HT-29 (cell line): Measurements from ENCODE around the gene CCDC152. TPM values are rescaled to one million over a fixed set of nuclear protein-coding genes. Genes with fewer than 3 reads are reported as not detected.
A peak's percentile ranks its signal among the peaks of the same experiment; 100 is the strongest.

Experiments used
- DNase-seq: peaks from one replicate; pipeline ENCODE4 v3.0.0-alpha.2; 2015; ENCODE audit warnings: low spot score
- total RNA-seq: library from RNA; depleted of rRNA; stranded (reverse); fragments of >200 nt; shearing (Covaris generic); gene quantifications from 2 replicates; pipeline ENCODE4 v1.2.3, GENCODE V29; 2014

CCDC152 gene
- total RNA-seq, 1 experiment from 2014 or later = not detected

DNA sequence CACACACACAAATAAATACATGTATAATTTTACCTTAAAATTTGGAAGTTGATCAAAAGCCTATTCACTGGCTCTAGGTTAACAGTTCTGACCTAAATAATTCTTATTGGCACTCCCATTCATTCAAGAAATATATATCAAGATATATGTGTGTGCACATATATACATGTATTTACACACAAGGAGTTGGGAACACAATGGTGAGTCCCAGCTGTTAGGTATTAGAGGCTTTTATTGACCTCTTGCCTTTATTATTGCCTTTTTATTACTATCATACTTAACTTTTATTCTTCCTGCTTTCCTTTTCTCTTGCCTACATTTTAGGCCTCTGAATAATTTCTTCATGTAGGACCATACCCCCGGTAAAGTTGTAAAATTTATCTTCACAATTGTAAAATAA lies 25.0 kb downstream of the CCDC152 start:
- DNase-seq = no peak

DNA sequence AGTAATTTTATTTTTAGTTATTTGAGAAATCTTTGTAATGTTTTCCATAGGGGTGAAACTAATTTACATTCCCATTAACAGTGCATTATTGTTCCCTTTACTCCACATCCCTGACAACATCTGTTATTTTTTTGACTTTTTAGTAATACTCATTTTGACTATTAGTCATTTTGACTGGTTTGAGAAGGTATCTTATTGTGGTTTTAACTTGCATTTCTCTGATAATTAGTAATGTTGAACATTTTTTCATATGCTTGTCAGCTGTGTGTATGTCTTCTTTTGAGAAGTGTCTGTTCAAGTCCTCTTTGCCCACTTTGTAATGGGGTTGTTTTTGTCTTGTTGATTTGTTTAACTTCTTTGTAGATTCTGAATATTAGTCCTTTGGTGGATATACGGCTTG lies 27.5 kb downstream of the CCDC152 start:
- DNase-seq = no peak

DNA sequence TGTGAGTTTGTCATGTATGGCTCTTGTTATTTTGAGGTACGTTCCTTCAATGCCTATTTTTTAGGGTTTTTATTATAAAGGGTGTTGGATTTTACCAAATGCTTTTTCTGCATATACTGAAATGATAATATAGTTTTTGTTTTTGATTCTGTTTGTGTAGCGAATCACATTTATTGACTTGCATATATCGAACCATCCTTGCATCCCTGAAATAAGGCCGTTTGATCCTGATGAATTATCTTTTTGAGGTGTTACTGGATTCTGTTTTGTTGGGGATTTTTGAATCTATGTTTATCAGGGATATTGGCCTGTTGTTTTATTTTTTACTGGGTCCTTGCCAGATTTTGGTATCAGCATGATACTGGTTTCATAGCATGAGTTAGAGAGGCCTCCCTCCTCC lies 29.1 kb downstream of the CCDC152 start:
- no peak for DNase-seq

DNA sequence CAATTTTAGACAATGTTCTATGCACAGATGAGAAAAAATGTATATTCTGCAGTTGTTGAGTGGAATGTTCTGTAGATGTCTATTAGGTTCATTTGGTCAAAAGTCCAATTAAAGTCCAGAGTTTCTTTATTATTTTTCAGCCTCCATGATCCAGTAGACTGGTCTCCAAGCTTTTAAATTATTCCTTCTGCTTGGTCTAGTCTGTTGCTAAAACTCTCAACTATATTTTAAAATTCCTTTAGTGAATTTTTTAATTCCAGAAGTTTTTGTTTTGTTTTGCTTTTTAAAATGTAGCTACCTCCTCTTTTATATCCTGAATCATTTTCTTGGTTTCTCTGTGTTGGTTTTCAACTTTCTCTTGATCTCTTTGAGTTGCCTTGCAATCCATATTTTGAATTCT lies 30.5 kb downstream of the CCDC152 start:
- no peak for DNase-seq

DNA sequence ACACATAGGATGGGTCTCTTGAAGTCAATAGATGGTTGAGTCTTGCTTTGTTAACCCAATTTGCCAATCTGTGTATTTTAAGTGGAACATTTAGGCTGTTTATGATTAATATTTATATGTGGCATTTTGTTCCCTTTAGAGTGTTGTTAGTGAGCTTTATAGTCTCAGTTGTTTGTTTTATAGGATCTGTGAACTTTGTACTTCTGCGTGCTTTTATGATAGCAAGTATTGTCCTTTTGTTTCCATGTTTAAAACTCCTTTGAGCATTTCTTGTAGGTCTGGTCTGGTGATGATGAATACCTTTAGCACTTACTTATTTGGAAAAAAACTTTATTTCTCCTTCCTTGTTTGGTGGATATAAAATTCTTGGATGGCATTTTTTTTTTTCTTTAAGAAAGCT lies 31.2 kb downstream of the CCDC152 start:
- DNase-seq = no peak

DNA sequence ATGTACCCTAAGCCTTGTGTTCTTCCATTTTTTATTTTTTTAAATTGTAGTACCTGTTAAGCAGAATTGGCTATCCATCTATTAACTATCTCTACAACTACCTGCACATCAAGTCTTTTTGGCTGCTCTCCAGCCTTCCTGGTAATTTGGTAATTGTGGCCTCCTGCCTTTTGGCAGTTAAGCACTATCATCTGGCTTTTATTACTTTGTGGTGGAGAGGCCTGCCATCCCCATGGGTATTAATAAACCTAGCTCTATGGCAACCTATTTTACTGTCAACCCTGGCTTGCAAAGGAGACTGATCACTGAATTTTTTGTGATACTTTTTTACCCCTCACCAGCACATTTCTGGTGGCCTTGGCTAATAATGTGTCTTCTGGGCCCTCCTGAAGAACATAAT lies 34.5 kb downstream of the CCDC152 start:
- DNase-seq = no peak

DNA sequence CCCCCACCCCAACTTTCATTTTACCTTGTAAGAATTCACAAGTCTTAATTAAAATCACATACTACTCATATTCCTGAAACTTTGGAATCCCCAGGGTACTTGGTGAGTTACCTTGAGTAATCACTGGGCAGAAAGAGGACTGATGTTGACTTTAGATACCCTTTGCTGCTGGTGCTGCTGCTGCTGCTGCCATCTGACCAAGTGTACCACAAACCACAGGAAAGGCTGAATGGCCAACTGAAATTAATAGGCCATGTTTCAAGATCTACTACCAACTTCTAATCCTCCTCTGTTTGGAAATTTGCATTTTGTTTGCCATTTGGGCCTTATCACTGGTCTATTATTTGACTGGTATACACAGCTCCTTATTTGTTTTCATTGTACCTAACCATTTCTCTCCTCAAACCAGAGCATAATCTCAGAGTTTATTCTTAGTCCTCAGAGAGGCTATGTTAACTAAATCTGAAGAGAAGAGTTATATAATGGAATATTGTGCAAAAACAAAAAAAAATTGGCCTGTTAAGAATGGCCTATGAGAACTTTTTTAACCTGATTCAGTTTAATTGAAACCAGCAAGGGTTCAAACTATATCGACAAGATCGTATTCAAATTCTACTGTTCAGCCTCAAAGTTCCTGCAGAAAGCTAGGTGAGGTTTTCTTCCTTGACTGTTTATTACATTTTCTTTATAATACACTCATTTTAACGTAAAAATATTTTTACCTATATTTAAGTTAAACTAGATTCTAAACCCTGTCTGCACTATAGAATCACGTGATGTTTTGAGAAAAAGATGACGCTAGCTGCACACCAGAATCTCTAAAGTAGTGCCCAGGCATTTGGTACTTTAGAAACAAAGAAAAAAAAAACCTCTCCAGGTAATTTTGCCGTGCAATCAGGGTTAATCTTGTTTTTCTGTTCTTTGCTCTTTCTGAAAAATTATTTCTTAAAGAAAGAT lies 41.9 kb downstream of the CCDC152 start:
- DNase-seq = no peak

DNA sequence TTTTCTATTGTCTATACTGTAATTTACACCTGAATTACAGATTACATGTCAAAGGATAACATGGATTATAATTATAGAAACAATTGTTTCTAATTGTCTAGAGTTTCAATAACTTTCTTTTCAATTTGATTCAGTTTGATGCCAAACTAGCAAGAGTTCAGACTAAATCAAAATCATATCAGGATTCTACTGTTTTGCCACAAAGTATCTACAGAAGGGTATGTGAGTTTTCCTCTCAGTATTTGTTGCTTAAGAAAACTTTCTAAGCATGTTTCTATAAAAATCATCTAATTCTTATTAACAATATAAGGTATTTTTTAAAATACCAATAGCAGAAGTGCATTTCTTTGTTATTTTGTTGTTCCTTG lies 42.6 kb downstream of the CCDC152 start:
- no peak for DNase-seq

DNA sequence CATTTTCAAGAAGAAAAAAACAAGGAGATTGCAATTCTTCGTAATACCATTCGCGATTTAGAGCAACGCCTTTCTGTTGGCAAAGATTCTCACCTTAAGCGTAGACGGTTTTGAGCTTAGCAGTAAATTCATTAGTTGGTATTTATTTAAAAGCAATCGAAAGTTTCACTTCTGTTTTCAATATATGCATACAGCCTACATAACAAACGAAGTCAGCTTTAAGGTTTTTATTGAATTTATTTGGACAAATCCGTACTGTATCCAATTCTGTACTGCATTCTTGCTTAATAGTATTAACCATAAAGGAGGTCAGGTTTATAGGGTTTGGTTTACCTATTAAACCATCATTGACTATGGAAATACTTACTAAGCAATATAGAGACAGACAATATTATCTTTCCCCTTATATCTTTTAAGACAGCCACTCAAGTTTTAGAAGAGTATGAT lies 43.1 kb downstream of the CCDC152 start:
- no peak for DNase-seq

DNA sequence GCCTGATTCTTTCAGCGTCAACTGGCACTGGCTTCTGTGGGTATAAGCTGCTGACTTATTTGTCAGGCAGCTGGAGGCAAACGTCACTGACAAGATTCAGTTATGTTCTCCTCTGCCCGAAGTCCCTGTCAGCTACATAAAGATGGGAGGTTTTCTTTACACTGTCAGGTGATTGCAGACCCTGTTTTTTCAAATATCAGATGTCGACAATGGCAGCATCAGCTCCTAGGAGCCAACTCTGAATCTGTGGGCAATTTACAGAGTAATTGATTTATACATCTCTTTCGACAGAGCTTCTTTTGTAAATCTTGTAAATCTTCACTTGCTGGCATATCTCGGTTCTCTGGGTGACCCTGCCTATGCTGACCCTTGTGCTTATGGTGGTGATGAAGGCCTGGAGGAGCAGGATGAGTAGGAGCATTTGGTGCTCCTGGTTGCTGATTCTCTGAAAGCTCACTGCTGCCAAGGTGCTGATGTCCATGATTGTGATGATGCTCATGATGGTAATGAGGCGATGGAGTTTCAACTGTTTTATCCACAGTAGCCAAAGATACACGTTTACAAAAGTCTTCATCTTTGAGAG lies 44.2 kb downstream of the CCDC152 start:
- no peak for DNase-seq

DNA sequence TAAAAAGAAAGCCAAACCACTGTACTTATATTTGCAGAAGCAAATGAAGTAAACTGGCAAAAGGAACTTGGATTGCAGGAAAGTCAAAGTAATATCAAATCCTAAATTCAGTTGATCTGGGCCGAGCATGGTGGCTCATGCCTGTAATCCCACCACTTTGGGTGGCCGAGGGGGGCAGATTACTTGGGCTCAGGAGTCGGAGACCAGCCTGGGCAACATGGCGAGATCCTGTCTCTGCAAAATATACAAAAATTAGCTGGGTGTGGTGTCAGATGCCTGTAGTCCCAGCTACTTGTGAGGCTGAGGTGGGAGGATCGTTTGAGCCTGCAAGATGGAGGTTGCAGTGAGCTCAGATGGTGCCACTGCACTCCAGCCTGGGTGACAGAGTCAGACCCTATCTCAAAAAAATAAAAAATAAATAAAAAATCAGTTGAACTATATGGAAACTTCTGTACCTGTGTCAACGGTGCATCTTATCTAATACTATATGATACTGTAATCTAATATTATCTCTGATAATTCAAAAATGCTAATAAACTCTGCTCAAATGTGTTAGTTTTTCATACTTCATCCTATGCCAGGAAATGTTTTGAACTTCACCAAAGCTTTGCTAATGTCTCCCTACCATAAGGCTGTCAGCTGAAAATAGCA lies 45.0 kb downstream of the CCDC152 start:
- DNase-seq = no peak

DNA sequence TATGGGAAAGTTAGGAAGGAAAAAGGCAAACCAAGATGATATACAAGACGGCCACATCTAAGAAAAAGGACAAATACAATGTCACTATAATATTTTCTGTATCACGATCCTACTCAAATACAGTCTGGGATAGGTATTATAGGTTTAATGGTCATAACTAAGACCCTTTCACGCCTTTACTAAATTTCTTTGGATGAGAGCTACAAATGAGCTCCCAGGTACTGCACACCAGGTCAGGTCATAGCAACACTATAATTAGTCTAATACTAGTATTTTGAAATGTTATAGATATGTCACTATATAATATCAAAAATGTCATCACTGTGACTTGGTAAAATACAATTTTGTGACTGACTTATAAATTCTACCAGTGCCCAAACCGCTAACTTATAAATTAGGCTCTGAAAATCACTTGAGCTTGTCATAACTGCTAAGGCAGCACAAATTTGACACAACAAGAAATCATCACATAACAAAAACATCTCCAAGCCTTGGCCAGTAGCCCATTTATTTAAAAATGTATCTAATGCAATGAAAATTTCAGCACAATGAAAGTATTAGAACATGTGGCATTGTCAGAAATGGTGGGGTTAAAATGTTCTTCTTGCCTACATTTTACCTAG lies 48.2 kb downstream of the CCDC152 start:
- no peak for DNase-seq

DNA sequence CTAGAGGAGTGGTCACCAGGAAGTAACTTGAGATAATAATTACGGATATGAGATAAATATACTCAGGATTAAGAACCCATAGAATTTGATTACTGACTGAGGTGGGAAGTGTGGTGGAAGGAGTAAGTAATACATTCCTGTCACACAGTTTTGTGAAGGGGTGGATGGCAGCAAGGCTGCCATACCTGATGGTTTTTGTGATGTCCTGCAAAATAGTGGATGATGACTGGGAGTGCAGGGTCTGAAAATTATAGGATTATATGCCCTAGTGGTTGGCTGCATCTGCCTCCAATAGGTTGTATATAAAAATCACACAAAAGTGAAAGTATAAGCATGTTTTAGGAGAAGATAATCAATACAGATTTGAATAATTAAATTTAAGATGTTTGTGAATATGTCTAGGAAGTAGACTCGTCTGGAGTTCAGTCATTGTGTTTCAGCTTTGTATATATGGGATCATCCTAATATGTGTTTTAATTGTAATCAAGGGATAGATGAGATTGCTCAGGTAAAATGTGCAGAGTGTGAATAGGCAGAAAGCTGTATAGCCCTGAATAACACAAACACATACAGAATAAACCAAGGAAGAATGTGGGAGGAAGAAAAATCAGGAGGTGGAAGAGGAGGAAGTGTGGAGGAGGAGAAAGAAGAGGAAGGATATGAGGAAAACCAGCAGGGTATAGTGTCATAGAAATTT lies 49.5 kb downstream of the CCDC152 start:
- no peak for DNase-seq

DNA sequence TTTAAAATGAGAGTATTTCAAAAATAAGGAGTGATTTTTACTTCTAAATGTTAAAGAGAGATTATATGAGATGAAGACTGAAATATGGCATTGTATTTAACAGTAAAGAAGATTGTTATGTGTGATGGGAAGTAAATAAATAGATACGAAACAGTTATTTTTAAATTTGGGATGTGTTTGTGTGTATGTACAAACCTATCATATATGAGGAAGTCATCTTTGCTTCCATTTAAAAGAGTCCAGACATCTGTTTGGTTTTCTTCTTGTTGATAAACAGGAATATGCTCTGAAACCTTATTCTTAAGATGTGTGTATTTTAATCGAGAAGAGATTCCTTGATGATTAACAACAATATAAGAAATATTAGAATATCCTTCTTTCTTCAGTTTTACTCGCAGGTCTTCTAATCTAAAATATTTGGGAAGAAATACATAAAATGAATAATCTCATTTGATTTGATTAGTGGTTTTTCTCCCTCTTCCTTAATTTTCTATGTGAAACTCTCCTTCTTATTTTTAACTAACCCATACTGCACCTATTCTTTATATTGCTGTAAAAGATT lies 50.2 kb downstream of the CCDC152 start:
- DNase-seq = no peak

DNA sequence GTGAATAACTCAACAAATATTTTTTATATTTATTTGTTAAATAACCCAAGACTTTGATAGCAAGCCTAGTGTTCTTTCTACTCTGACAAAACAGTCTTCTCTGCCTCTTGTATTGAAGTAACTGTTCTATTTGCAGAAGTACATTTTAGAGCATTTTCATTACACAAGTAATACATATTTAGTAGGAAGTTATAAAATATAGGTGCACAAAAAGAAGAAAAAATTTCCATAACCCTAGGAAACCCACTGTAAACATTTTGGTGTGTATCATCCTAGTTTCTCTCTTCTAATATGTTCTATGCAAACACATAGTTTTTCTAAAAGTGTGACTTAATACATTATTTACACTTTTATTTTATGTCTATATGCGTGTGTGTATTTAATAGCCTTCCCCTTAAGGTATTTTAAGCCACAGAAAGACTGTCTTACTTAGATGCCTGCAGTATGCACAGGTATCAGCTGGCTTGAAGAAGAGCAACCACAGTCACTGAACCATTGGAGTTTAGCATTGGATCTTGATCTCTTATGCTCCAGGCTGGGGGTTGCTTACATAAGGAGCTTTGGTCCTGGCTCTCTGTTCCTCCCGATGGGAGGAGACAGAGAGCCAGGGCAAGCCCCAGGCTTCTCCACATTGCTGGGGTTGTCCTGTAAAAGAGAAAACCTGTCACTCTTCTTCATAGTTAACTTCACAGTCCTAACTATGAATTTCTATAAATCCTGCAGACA lies 51.3 kb downstream of the CCDC152 start:
- DNase-seq = peak; percentile 6

DNA sequence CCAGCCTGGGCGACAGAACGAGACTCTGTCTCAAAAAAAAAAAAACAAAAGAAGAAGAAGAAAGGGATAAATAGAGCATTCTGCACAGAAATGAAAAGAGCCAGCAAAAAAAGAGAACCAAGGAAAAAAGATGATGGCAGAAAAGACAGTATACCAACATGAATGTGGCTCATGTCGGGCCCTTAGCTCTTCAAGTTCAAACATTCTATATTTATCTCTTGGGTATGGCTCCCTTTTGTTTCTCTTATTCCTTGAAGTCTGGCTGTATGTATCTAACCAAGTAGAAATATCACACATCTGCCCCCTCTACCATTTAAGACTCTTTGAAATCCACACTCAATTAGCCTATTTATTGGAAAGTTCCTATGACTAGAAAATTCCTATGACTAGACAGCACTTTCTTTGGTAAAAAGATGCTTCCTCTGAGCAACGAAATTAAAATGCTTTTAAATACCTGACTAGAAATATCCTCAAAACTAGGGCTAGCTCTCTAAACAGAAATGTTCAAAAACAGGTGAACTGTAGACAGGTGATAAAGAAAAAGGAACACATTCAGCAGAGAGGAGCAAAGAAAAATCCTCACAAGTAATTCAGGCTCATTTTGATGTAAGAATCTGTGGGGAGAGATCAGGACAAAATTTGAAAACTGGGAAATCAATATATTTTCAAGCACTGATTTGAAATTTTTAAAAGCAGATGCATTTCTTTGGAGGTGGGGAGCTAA lies 52.4 kb downstream of the CCDC152 start:
- DNase-seq = no peak

DNA sequence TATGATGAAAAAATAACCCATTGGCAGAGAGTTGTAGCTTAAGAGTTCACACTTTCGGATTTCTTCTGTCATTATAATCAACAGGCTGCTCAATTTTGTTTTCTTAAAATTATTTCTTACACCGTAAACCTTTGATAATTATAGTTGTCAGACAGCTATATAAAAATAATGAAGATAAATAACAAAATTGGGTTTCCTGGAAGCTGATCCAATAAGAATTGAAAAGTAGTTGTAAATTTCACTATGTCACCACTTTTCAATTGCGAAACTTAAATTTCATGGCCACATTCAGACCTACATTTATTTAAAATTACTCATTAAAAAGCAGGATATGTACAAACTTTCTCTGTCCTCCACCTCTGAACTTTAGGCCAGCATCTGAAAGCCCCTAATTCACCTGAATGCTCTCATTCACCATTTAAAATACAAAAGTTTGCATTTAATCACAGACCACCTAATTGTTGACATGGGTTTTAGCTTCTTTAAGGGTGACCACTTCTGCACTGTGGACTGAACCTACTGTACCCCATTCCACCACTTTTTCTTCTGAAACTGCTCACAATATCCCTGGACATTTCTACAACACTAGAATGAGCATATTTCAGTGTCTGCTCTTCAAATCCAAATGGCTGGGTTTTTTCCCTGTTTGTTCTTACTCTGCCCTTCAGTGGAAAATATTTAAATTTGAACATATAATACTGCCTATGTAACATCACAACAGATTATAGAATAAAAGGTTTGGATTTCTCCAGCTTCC lies 54.4 kb downstream of the CCDC152 start:
- no peak for DNase-seq

DNA sequence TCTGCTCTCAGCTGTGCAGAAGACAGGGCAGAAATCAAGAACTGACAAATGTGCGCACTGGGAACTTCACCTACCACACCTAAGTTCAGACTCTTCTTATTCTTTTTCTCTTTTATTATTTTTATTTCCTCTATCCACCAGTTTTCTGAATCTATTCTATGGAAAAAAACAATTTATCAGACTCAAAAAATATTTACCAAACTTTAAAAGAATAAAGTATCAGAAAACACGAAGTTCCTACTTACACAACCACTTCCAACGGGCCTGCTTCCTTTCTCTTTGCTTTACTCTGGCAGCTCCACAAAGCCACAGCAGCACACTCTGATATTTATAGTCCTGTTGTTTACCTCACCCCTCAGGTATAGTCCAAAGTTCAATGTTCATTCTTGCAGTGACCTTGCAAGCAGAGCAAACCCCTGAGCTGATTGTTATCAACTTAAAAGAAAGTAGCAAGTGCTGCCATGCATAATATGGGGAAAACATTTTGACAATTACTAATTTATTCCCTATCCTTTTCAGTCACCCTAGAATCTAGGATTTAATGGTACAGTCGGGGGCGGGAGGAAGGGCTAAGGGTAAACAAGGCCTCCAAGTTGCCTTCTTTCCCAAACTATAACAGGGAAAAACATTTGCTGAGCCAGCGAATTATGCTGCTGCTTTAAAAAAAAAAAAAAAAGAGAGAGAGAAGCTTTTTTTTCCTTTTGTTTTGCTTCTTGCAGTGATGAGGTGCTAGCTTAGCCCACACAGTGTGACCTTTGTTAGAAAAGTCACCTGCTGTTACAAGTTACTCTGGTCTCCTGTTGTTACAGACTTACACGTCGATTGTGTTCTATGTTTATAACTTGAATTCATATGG lies 55.2 kb downstream of the CCDC152 start, which contains the start of gene SELENOP:
Gene SELENOP, minus strand, starts transcription at position 302 of the 856 bp plus-strand sequence. CDS start 3,539 bp downstream, outside the sequence.
- peak; percentile 73 for DNase-seq
